NB4 (cell line): ENCODE results near the gene SDHB.

Source experiments
- MAX ChIP-seq: IDR thresholded peaks from 2 replicates; pipeline ENCODE4 v1.6.1; 2011; ENCODE audit warnings: low read depth, low read length
- MYC ChIP-seq: IDR thresholded peaks from 2 replicates; pipeline ENCODE4 v1.6.1; 2011; ENCODE audit warnings: low read depth, low read length
- POLR2A ChIP-seq: IDR thresholded peaks from 2 replicates; pipeline ENCODE4 v1.6.1; 2011; ENCODE audit warnings: mild to moderate bottlenecking; ENCODE audit not compliant: insufficient read length; ENCODE audit errors: extremely low read depth
- TF ChIP-seq, protein P1 (sequence below): IDR thresholded peaks from one replicate; pipeline ENCODE4 v1.5.1; 2012; ENCODE audit warnings: low read depth, low read length

- TF ChIP-seq, protein P1, sequence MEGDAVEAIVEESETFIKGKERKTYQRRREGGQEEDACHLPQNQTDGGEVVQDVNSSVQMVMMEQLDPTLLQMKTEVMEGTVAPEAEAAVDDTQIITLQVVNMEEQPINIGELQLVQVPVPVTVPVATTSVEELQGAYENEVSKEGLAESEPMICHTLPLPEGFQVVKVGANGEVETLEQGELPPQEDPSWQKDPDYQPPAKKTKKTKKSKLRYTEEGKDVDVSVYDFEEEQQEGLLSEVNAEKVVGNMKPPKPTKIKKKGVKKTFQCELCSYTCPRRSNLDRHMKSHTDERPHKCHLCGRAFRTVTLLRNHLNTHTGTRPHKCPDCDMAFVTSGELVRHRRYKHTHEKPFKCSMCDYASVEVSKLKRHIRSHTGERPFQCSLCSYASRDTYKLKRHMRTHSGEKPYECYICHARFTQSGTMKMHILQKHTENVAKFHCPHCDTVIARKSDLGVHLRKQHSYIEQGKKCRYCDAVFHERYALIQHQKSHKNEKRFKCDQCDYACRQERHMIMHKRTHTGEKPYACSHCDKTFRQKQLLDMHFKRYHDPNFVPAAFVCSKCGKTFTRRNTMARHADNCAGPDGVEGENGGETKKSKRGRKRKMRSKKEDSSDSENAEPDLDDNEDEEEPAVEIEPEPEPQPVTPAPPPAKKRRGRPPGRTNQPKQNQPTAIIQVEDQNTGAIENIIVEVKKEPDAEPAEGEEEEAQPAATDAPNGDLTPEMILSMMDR, result no peak
- TF ChIP-seq MYC (no peak), POLR2A (no peak), MAX (no peak)
These were observed 14.3 kb downstream of the SDHB start for GRCh38 chr1:17039522-17039921.
